K562 (cell line): ENCODE results near the gene FTL. TPM values are rescaled to one million over a fixed set of nuclear protein-coding genes. Genes with fewer than 3 reads are reported as not detected.

Source experiments
- CEBPG ChIP-seq, 3 experiments: fragments of 200-800 bp in 1 of 3; sonication (Bioruptor generic) in 1 of 3; sonication (generic) in 1 of 3; formaldehyde crosslinking in 1 of 3; IDR thresholded peaks in 2 of 3; conservative IDR thresholded peaks in 1 of 3; 2 replicates each; pipeline versions ENCODE4 v1.6.1 to v1.8.0; 2016 to 2022; ENCODE audit warnings: missing compliant biosample characterization in 2 of 3, missing genetic modification characterization in 2 of 3, mild to moderate bottlenecking in 1 of 3, missing genetic modification reagents in 1 of 3
- ETV5 ChIP-seq: sonication (generic); formaldehyde crosslinking; IDR thresholded peaks from 2 replicates; pipeline ENCODE4 v1.4.0; 2020; ENCODE audit warnings: low read depth, mild to moderate bottlenecking, missing genetic modification reagents
- FUS ChIP-seq: fragments of 200-400 bp; formaldehyde crosslinking; optimal IDR thresholded peaks from 2 replicates; pipeline ENCODE3; 2017; ENCODE audit warnings: low read depth, low read length
- NONO ChIP-seq, 2 experiments: fragments of 200-400 bp in 1 of 2; fragments of 450-650 bp in 1 of 2; formaldehyde crosslinking in 1 of 2; IDR thresholded peaks; 2 replicates each; pipeline ENCODE4 v1.6.1; 2017; ENCODE audit warnings: low read depth in 2 of 2, mild to moderate bottlenecking in 2 of 2, moderate library complexity in 2 of 2, low read length in 1 of 2
- POU5F1 ChIP-seq: fragments of 150-350 bp; IDR thresholded peaks from 2 replicates; pipeline ENCODE4 v1.6.1; 2014; ENCODE audit warnings: borderline replicate concordance, low read length, low read depth, mild to moderate bottlenecking; ENCODE audit not compliant: partially characterized antibody
- SAFB2 ChIP-seq: fragments of 200-400 bp; formaldehyde crosslinking; IDR thresholded peaks from 2 replicates; pipeline ENCODE4 v1.6.1; 2018; ENCODE audit warnings: borderline replicate concordance, low read length, low read depth, moderate library complexity; ENCODE audit not compliant: severe bottlenecking
- TAF7 ChIP-seq: fragments of 450-650 bp; IDR thresholded peaks from 2 replicates; pipeline ENCODE4 v1.6.1; 2016; ENCODE audit warnings: missing genetic modification characterization, missing compliant biosample characterization
- TAF9B ChIP-seq: fragments of 450-650 bp; IDR thresholded peaks from 2 replicates; pipeline ENCODE4 v1.6.1; 2018; ENCODE audit warnings: mild to moderate bottlenecking; ENCODE audit not compliant: partially characterized antibody
- TEAD1 ChIP-seq, 2 experiments: fragments of 450-650 bp in 1 of 2; sonication (generic) in 1 of 2; formaldehyde crosslinking; IDR thresholded peaks; 2 replicates each; pipeline versions ENCODE4 v1.4.0 to v1.8.0; 2020 to 2022; ENCODE audit warnings: mild to moderate bottlenecking in 2 of 2, missing genetic modification reagents in 1 of 2
- ZC3H8 ChIP-seq: fragments of 450-650 bp; IDR thresholded peaks from 2 replicates; pipeline ENCODE4 v1.6.1; 2017
- ZKSCAN8 ChIP-seq: fragments of 200-800 bp; sonication (Bioruptor generic); IDR thresholded peaks from 2 replicates; pipeline ENCODE4 v1.6.1; 2016; ENCODE audit warnings: missing genetic modification characterization, missing compliant biosample characterization
- ZNF12 ChIP-seq: sonication (generic); formaldehyde crosslinking; IDR thresholded peaks from 2 replicates; pipeline ENCODE4 v1.4.0; 2020; ENCODE audit warnings: mild to moderate bottlenecking, missing genetic modification reagents
- ZNF197 ChIP-seq: fragments of 200-800 bp; sonication (Bioruptor generic); IDR thresholded peaks from 2 replicates; pipeline ENCODE4 v1.6.1; 2016; ENCODE audit warnings: low read depth, missing genetic modification characterization, missing compliant biosample characterization
- ZNF512 ChIP-seq: IDR thresholded peaks from 2 replicates; pipeline ENCODE4 v1.6.1; 2016; ENCODE audit warnings: missing genetic modification characterization, missing compliant biosample characterization
- ZNF561 ChIP-seq: fragments of 450-650 bp; formaldehyde crosslinking; conservative IDR thresholded peaks from 2 replicates; pipeline ENCODE4 v1.4.0; 2020; ENCODE audit warnings: mild to moderate bottlenecking, moderate library complexity
- ZNF589 ChIP-seq: fragments of 200-800 bp; sonication (Bioruptor generic); IDR thresholded peaks from 2 replicates; pipeline ENCODE4 v1.6.1; 2016; ENCODE audit warnings: low read depth, missing genetic modification characterization, missing compliant biosample characterization
- polyA plus RNA-seq, 8 experiments: library from polyadenylated mRNA; depleted of rRNA in 4 of 8; stranded (reverse) in 5 of 8; unstranded in 3 of 8; fragments of >200 nt; fragmentation: Nextera tagmentation in 2 of 8; fragmentation: Illumina TruSeq in 1 of 8; extraction: Ambion mirVana in 2 of 8; extraction: Trizol in 1 of 8; gene quantifications; 2 replicates each; pipeline versions ENCODE4 v1.2.1 to v1.2.3, GENCODE V29; 2011 to 2014; ENCODE audit warnings: inconsistent platforms in 1 of 8, missing spikeins in 1 of 8
- total RNA-seq, 7 experiments: library from RNA; depleted of rRNA in 6 of 7; stranded (reverse); fragments of >200 nt in 6 of 7; fragmentation: Illumina TruSeq in 2 of 7; extraction: Trizol in 2 of 7; gene quantifications; 2 replicates each; pipeline versions ENCODE4 v1.2.1 to v1.2.3, GENCODE V29; 2011 to 2021; ENCODE audit warnings: low replicate concordance in 1 of 7
- TF ChIP-seq, protein P1 (sequence below): fragments of 450-650 bp; formaldehyde crosslinking; IDR thresholded peaks from 2 replicates; pipeline ENCODE4 v1.4.0; 2020; ENCODE audit warnings: mild to moderate bottlenecking
- TF ChIP-seq, protein P2 (sequence below): fragments of 450-650 bp; IDR thresholded peaks from 2 replicates; pipeline ENCODE4 v1.6.1; 2017; ENCODE audit warnings: antibody characterized with exemption, mild to moderate bottlenecking
- TF ChIP-seq, protein P3 (sequence below): sonication (generic); formaldehyde crosslinking; IDR thresholded peaks from 2 replicates; pipeline ENCODE4 v1.8.1; 2023; ENCODE audit warnings: mild to moderate bottlenecking, missing genetic modification reagents

The FTL gene
- total and polyA plus RNA-seq, 9 of the 15 experiments (the other 6 are each of a cell fraction or from before 2014, with no cell fraction given) = 1,231 to 27,415 (median 3,965) TPM

GRCh38 chr19:48970923-48971395 is 5.8 kb downstream of the FTL start (continued):
- TF ChIP-seq, protein P1, sequence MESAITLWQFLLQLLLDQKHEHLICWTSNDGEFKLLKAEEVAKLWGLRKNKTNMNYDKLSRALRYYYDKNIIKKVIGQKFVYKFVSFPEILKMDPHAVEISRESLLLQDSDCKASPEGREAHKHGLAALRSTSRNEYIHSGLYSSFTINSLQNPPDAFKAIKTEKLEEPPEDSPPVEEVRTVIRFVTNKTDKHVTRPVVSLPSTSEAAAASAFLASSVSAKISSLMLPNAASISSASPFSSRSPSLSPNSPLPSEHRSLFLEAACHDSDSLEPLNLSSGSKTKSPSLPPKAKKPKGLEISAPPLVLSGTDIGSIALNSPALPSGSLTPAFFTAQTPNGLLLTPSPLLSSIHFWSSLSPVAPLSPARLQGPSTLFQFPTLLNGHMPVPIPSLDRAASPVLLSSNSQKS (CRISPR knock-in tag) = no peak
- TF ChIP-seq ZNF589 (CRISPR knock-in tag) (no peak), ZNF512 (tag) (no peak), ZNF561 (CRISPR knock-in tag) (no peak), TEAD1 (CRISPR knock-in tag; IDR thresholded peaks at IDR 0.05) (no peak), TAF9B (no peak), TAF7 (tag) (no peak), ZKSCAN8 (no peak), POU5F1 (no peak), CEBPG (CRISPR knock-in tag; IDR thresholded peaks at IDR 0.05) (no peak), CEBPG (tag; conservative IDR thresholded peaks at IDR 0.05 in 1 of 2, IDR thresholded peaks at IDR 0.05 in 1 of 2) (no peak), FUS (no peak), ZNF197 (no peak), NONO (IDR thresholded peaks at IDR 0.05; ENCODE audit: low read depth in 2 of 2, low read length in 1 of 2) (no peak), SAFB2 (no peak), ZNF12 (CRISPR knock-in tag) (no peak), ETV5 (CRISPR knock-in tag) (no peak), ZC3H8 (no peak)
- TF ChIP-seq, protein P2, sequence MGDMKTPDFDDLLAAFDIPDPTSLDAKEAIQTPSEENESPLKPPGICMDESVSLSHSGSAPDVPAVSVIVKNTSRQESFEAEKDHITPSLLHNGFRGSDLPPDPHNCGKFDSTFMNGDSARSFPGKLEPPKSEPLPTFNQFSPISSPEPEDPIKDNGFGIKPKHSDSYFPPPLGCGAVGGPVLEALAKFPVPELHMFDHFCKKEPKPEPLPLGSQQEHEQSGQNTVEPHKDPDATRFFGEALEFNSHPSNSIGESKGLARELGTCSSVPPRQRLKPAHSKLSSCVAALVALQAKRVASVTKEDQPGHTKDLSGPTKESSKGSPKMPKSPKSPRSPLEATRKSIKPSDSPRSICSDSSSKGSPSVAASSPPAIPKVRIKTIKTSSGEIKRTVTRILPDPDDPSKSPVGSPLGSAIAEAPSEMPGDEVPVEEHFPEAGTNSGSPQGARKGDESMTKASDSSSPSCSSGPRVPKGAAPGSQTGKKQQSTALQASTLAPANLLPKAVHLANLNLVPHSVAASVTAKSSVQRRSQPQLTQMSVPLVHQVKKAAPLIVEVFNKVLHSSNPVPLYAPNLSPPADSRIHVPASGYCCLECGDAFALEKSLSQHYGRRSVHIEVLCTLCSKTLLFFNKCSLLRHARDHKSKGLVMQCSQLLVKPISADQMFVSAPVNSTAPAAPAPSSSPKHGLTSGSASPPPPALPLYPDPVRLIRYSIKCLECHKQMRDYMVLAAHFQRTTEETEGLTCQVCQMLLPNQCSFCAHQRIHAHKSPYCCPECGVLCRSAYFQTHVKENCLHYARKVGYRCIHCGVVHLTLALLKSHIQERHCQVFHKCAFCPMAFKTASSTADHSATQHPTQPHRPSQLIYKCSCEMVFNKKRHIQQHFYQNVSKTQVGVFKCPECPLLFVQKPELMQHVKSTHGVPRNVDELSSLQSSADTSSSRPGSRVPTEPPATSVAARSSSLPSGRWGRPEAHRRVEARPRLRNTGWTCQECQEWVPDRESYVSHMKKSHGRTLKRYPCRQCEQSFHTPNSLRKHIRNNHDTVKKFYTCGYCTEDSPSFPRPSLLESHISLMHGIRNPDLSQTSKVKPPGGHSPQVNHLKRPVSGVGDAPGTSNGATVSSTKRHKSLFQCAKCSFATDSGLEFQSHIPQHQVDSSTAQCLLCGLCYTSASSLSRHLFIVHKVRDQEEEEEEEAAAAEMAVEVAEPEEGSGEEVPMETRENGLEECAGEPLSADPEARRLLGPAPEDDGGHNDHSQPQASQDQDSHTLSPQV = peak; percentile 42
- TF ChIP-seq, protein P3, sequence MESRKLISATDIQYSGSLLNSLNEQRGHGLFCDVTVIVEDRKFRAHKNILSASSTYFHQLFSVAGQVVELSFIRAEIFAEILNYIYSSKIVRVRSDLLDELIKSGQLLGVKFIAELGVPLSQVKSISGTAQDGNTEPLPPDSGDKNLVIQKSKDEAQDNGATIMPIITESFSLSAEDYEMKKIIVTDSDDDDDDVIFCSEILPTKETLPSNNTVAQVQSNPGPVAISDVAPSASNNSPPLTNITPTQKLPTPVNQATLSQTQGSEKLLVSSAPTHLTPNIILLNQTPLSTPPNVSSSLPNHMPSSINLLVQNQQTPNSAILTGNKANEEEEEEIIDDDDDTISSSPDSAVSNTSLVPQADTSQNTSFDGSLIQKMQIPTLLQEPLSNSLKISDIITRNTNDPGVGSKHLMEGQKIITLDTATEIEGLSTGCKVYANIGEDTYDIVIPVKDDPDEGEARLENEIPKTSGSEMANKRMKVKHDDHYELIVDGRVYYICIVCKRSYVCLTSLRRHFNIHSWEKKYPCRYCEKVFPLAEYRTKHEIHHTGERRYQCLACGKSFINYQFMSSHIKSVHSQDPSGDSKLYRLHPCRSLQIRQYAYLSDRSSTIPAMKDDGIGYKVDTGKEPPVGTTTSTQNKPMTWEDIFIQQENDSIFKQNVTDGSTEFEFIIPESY (CRISPR knock-in tag) = peak; percentile 61; the same call in 1 of the 2 replicates
